Activated T-helper 17 cell treated with anti-CD3 and anti-CD28 coated beads, Interleukin-2, amount 50 U/mL, for 72 hours (primary cell): ENCODE results near the gene SOWAHB. TPM values are rescaled to one million over a fixed set of nuclear protein-coding genes. Genes with fewer than 3 reads are reported as not detected.

Source experiments
- ATAC-seq: fragments of 150-1000 bp; cut with Tn5 transposase; replicated peaks from 2 replicates; pipeline ENCODE4 v1.10.0; 2021; ENCODE audit warnings: mild to moderate bottlenecking, moderate library complexity
- H3K27ac Mint-ChIP-seq: one replicate; pipeline ENCODE4 v1.8.0; 2022; ENCODE audit warnings: mixed read lengths
- H3K27me3 Mint-ChIP-seq: one replicate; pipeline ENCODE4 v1.8.0; 2022; ENCODE audit warnings: mixed read lengths
- H3K36me3 Mint-ChIP-seq: one replicate; pipeline ENCODE4 v1.8.0; 2022; ENCODE audit warnings: low read depth, mild to moderate bottlenecking, mixed read lengths
- H3K4me1 Mint-ChIP-seq: one replicate; pipeline ENCODE4 v1.8.0; 2022; ENCODE audit warnings: mixed read lengths
- H3K4me3 Mint-ChIP-seq: one replicate; pipeline ENCODE4 v1.8.0; 2022; ENCODE audit warnings: mild to moderate bottlenecking, mixed read lengths
- H3K9me3 Mint-ChIP-seq: one replicate; pipeline ENCODE4 v1.8.0; 2022; ENCODE audit warnings: mixed read lengths
- total RNA-seq, 2 donors: library from RNA; stranded (reverse); gene quantifications; one replicate each; pipeline ENCODE4 v1.2.3, GENCODE V29; 2022

The SOWAHB gene
- not detected for total RNA-seq

GRCh38 chr4:76897536-76898384, at the start of gene SOWAHB:
Gene SOWAHB (minus strand): TSS chr4:76898144. CDS start chr4:76897849, 295 bp downstream.
- H3K4me1 Mint-ChIP-seq: no peaks in the 10 kb centered on the region
- no peaks in the 10 kb centered on the region for H3K36me3 Mint-ChIP-seq
- no peaks in the 10 kb centered on the region for H3K9me3 Mint-ChIP-seq
- H3K27me3 Mint-ChIP-seq: peaks cover 27% of the 10 kb centered on the region
- H3K4me3 Mint-ChIP-seq: peak within 1 kb of the TSS; percentile 31
- ATAC-seq: peak; percentile 68
- H3K27ac Mint-ChIP-seq: no peak within 1 kb of the TSS

GRCh38 chr4:76947369-76947768, 49.4 kb upstream of the SOWAHB start:
- Mint-ChIP-seq H3K27me3 (no peaks in the 10 kb centered on the region), H3K36me3 (no peaks in the 10 kb centered on the region), H3K9me3 (no peaks in the 10 kb centered on the region), H3K4me3 (no peak overlapping the region), H3K27ac (no peak overlapping the region), H3K4me1 (peaks cover 5% of the 10 kb centered on the region)
- no peak for ATAC-seq

GRCh38 chr4:76943790-76944189, 45.8 kb upstream of the SOWAHB start:
- no peaks in the 10 kb centered on the region for H3K36me3 Mint-ChIP-seq
- no peak overlapping the region for H3K27ac Mint-ChIP-seq
- H3K4me3 Mint-ChIP-seq: no peak overlapping the region
- no peaks in the 10 kb centered on the region for H3K27me3 Mint-ChIP-seq
- ATAC-seq: no peak
- peaks cover 4% of the 10 kb centered on the region for H3K9me3 Mint-ChIP-seq
- no peaks in the 10 kb centered on the region for H3K4me1 Mint-ChIP-seq

GRCh38 chr4:76943129-76943620, 45.2 kb upstream of the SOWAHB start:
- H3K27ac Mint-ChIP-seq: no peak overlapping the region
- no peaks in the 10 kb centered on the region for H3K27me3 Mint-ChIP-seq
- H3K4me1 Mint-ChIP-seq: no peaks in the 10 kb centered on the region
- no peak for ATAC-seq
- peaks cover 4% of the 10 kb centered on the region for H3K9me3 Mint-ChIP-seq
- no peaks in the 10 kb centered on the region for H3K36me3 Mint-ChIP-seq
- H3K4me3 Mint-ChIP-seq: no peak overlapping the region

DNA sequence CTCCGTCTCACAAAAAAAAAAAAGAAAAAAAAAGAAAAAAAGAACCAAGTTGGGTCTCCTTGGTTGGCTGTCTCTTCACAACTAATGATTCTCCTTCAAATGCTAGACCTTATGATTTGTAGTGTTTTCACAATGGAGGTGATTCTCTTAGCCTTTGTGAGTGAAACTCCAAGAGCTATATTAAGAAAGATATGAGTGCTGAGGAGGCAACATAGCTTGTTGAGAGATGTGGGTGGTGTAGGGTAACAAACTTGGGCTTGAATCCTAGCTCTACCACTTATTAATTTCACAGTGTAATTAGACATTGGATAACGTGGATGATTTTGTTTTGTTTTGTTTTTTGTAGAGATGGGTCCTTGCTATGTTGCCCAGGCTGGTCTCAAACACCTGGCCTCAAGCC, 41.2 kb upstream of the SOWAHB start:
- Mint-ChIP-seq H3K4me3 (no peak overlapping the region), H3K9me3 (peaks cover 11% of the 10 kb centered on the region), H3K27me3 (no peaks in the 10 kb centered on the region), H3K36me3 (no peaks in the 10 kb centered on the region), H3K4me1 (peaks cover 4% of the 10 kb centered on the region), H3K27ac (no peak overlapping the region)
- no peak for ATAC-seq

- H3K27ac Mint-ChIP-seq: no peak overlapping the region
- H3K4me1 Mint-ChIP-seq: peaks cover 2% of the 10 kb centered on the region
- no peaks in the 10 kb centered on the region for H3K36me3 Mint-ChIP-seq
- ATAC-seq: no peak
- peaks cover 4% of the 10 kb centered on the region for H3K27me3 Mint-ChIP-seq
- H3K9me3 Mint-ChIP-seq: peaks cover 6% of the 10 kb centered on the region
- H3K4me3 Mint-ChIP-seq: no peak overlapping the region
These were observed 33.8 kb upstream of the SOWAHB start for GRCh38 chr4:76931576-76932276.

- Mint-ChIP-seq H3K9me3 (no peaks in the 10 kb centered on the region), H3K27me3 (peaks cover 4% of the 10 kb centered on the region), H3K4me3 (no peak overlapping the region), H3K27ac (no peak overlapping the region), H3K36me3 (no peaks in the 10 kb centered on the region), H3K4me1 (no peaks in the 10 kb centered on the region)
- ATAC-seq: no peak
These were observed 33.1 kb upstream of the SOWAHB start for GRCh38 chr4:76931087-76931486.

- Mint-ChIP-seq H3K36me3 (no peaks in the 10 kb centered on the region), H3K27me3 (peaks cover 4% of the 10 kb centered on the region), H3K4me1 (no peaks in the 10 kb centered on the region), H3K27ac (no peak overlapping the region), H3K9me3 (no peaks in the 10 kb centered on the region), H3K4me3 (no peak overlapping the region)
- no peak for ATAC-seq
These were observed 32.7 kb upstream of the SOWAHB start for GRCh38 chr4:76930685-76931084.

GRCh38 chr4:76926841-76927240, 28.9 kb upstream of the SOWAHB start:
- ATAC-seq: no peak
- no peaks in the 10 kb centered on the region for H3K36me3 Mint-ChIP-seq
- H3K9me3 Mint-ChIP-seq: no peaks in the 10 kb centered on the region
- H3K27ac Mint-ChIP-seq: no peak overlapping the region
- H3K27me3 Mint-ChIP-seq: peaks cover 4% of the 10 kb centered on the region
- no peak overlapping the region for H3K4me3 Mint-ChIP-seq
- no peaks in the 10 kb centered on the region for H3K4me1 Mint-ChIP-seq

DNA sequence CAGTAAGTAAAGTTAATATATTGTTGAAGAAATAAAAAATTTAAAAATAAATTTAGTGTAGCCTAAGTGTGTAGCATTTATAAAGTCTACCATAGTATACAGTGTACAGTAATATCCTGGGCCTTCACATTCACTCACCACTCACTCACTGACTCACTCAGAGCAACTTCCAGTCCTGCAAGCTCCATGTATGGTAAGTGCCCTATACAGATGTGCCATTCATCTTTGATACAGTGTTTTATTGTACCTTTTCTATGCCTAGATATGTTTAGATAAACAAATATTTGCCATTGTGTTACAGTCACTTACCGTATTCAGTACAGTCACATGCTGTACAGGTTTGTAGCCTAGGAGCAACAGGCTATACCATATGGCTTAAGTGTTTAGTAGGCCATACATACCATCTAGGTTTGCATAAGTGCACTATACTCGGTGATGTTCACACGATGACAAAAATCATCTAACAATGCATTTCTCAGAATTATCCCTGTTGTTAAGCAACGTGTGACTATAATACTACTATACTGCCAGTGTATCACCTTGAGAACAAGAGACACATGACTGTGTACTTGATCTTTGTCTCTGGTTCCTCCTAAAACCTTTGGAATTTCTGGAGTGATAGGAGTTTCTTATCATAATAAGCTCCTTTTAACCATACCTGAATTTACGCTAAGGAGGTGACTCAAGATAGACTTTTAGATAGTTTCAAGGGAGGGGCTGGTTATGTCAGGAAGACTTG, 25.8 kb upstream of the SOWAHB start:
- Mint-ChIP-seq H3K27ac (no peak overlapping the region), H3K36me3 (no peaks in the 10 kb centered on the region), H3K27me3 (no peaks in the 10 kb centered on the region)

DNA sequence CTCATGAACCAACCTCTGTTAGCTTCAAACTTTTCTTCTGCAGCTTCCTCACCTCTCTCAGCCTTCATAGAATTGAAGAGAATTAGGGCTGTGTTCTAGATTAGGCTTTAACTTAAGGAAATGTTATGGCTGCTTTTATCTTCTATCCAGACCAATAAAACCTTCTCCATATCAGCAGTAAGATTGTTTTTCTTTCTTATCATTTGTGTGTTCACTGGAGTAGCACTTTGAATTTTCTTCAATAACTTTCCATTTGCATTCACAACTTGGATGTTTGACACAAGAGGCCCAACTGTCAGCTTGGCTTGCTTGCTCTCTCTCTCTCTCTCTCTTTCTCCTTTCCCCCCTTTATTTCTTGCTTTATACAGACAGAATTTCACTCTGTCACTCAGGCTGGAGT, 22.8 kb upstream of the SOWAHB start:
- Mint-ChIP-seq H3K27me3 (no peaks in the 10 kb centered on the region), H3K4me3 (no peak overlapping the region), H3K27ac (no peak overlapping the region), H3K4me1 (no peaks in the 10 kb centered on the region), H3K9me3 (no peaks in the 10 kb centered on the region), H3K36me3 (no peaks in the 10 kb centered on the region)
- no peak for ATAC-seq

More for the DNA sequence above, 25.8 kb upstream of the SOWAHB start:
- Mint-ChIP-seq H3K4me3 (no peak overlapping the region), H3K4me1 (no peaks in the 10 kb centered on the region), H3K9me3 (no peaks in the 10 kb centered on the region)
- no peak for ATAC-seq

DNA sequence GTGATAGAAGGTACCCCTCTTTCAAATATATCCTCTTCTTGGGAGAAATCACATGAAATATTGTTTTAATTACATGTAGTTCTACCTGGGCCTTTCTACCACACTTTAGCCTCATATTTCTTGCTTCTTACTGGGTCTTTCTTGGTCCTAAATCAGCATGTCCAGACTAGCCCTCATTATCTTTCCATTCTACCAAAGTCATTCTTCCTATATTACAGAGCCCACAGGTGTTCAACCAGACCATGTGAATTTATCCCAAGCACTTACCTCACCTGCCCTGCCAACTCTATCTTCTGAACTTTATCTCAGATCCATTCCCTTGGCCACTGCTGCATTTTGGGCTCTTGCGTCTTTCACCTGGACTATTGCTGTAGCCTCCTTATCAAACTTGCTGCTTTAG, 11.8 kb upstream of the SOWAHB start:
- no peak overlapping the region for H3K27ac Mint-ChIP-seq
- ATAC-seq: no peak
- no peaks in the 10 kb centered on the region for H3K36me3 Mint-ChIP-seq
- no peak overlapping the region for H3K4me3 Mint-ChIP-seq
- no peaks in the 10 kb centered on the region for H3K4me1 Mint-ChIP-seq
- peaks cover 7% of the 10 kb centered on the region for H3K27me3 Mint-ChIP-seq
- no peaks in the 10 kb centered on the region for H3K9me3 Mint-ChIP-seq

DNA sequence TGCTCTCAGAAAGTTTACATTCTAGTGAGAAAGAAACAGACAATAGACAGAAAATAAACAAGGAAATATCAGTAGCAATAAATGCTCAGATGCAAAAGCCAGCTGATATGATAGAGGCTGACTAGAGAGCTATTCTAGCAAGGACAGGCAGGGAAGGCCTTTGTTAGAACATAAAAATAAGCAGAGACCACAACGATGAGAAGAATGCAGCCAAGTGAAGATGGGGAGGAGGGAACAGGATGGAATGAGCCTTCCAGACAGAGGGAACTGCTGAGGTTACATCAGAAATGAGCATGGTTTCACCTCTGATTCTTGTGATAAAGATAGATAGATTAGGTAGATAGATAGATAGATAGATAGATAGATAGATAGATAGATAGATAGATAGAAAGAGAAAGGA, 7.6 kb upstream of the SOWAHB start:
- H3K27me3 Mint-ChIP-seq: peaks cover 3% of the 10 kb centered on the region
- H3K9me3 Mint-ChIP-seq: no peaks in the 10 kb centered on the region
- no peak for ATAC-seq
- no peak overlapping the region for H3K27ac Mint-ChIP-seq
- no peaks in the 10 kb centered on the region for H3K36me3 Mint-ChIP-seq
- no peak overlapping the region for H3K4me3 Mint-ChIP-seq
- H3K4me1 Mint-ChIP-seq: no peaks in the 10 kb centered on the region

GRCh38 chr4:76904646-76905190, 6.8 kb upstream of the SOWAHB start:
- Mint-ChIP-seq H3K27ac (no peak overlapping the region), H3K4me3 (no peak overlapping the region), H3K9me3 (no peaks in the 10 kb centered on the region), H3K4me1 (no peaks in the 10 kb centered on the region), H3K36me3 (no peaks in the 10 kb centered on the region), H3K27me3 (peaks cover 7% of the 10 kb centered on the region)
- no peak for ATAC-seq
